Activated CD8-positive, alpha-beta memory T cell treated with anti-CD3 and anti-CD28 coated beads for 4 hours (primary cell): ENCODE measurements around the gene MACC1.

Experiments used
- DNase-seq, 2 donors: peaks; one replicate each; pipeline ENCODE4 v3.0.0-alpha.2; 2020; ENCODE audit warnings: low read depth in 2 of 2

The MACC1 gene

GRCh38 chr7:20173828-20174227 is 43.4 kb downstream of the MACC1 start:
- DNase-seq, result no peak

- no peak for DNase-seq
Measured at GRCh38 chr7:20172736-20173334, 44.3 kb downstream of the MACC1 start.

DNA sequence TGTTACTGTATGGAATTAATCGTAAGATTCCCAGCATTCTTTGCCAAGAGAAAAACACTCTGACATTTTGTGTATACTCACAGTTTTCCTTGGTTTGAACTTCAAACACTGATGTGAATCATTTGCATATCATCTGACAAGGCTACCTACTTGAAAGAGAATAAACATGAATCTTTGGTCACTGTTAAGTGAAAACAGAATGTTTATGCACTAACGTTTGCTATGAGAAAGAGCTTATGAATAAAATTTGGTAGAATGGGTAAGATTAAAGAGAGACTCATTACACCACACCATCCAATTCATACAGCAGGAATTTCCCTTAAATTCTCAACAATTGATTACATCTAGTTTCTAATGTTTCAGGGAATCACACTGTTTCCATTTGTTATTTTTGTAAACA is 46.6 kb downstream of the MACC1 start:
- DNase-seq, result no peak

DNA sequence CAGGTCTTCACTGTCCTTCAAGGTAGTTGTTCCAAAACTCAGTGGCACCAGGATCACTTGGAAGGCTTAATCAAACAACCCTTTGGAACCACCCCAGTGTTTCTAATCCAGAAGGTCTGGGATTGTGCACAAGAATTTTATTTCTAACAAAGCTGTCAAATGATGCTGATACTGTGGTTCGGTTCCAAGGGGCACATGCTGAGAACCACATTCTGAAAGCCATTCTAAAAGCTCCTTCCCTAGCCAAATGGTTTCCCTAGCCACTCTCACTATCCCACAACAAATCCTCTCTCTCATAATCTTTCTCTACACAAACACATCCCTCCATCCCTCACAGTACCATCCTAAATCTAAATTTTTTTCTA is 52.1 kb downstream of the MACC1 start:
- no peak for DNase-seq

DNA sequence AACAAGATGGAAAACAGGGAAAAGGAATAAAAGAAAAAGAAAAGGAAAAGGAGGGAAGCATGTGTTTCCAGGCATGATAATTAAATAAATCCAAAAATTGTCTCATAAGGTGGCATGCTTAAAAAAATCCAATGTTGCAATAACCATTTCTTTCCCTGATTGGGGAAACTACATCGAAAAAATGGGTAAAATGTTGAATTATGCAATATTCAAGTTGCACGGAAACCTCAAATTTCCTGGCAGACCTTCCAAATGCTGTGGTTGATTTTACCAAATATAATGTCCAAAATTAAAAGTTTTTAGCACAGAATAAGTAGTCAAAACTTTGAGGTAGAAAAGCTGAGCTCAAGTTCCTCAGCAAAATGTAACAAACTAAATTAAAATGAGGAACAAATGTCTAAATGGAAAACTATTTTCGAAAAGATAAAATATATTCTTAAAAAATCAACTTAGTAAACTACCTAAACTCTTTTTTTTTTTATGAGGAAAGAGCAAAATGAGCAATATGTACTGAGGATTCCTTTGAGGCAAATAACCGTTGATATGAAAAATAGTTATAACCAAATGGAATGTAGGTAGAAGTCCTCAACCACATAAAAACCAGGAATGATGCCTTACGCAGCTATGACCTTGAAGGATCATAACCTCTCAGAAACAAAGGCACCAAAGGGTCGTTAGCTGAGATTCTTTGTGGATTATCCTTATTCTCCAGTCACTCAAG is 52.6 kb downstream of the MACC1 start:
- no peak for DNase-seq

DNA sequence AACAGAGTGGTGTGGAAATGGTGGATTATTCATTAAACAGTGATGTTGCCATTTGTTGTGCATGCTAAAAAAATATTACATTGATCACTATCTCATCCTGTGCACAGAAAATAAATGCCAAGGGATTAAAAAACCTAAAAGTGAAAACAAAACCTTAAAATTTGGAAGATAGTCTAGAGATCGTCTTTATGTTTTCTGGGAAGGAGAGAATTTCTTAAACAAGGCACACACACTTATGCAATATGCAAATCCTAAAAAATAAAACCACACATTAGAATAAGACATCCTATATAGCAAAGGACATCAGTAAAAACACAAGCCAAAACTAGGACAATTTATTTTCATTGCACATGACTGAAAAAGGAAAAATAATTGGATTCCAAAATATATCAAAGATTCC is 54.5 kb downstream of the MACC1 start:
- no peak for DNase-seq

- DNase-seq, result no peak
Measured at GRCh38 chr7:20159226-20159747, 57.9 kb downstream of the MACC1 start.

- no peak for DNase-seq
Measured at GRCh38 chr7:20158684-20159083, 58.5 kb downstream of the MACC1 start.

GRCh38 chr7:20157456-20157855 is 59.7 kb downstream of the MACC1 start:
- DNase-seq, result no peak

DNA sequence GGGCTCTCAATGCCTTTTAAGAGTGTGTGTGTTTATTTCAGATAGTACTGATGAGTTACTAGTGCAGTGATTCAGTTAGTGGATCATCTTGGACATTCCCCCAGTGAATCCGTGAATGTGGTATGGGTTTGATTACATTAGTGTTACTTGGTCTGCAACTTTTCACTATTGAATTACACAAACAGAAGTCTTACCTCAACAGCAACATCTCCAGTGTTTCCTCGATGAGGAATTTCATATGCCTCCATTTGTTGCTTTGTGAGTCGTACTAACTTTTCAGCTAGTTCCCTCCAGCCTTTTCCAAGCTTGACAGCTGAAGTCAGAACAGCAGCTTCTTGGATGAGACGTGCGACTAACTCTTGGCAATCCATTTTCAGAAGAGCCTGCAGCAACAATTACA is 63.2 kb downstream of the MACC1 start:
- no peak for DNase-seq

GRCh38 chr7:20153567-20153966 is 63.6 kb downstream of the MACC1 start:
- no peak for DNase-seq

GRCh38 chr7:20152511-20152910 is 64.7 kb downstream of the MACC1 start:
- no peak for DNase-seq

- DNase-seq, result no peak
Measured at GRCh38 chr7:20151708-20152456, 65.3 kb downstream of the MACC1 start.

GRCh38 chr7:20146451-20146850 is 70.7 kb downstream of the MACC1 start:
- no peak for DNase-seq

GRCh38 chr7:20144801-20145200 is 72.4 kb downstream of the MACC1 start:
- DNase-seq, result no peak

DNA sequence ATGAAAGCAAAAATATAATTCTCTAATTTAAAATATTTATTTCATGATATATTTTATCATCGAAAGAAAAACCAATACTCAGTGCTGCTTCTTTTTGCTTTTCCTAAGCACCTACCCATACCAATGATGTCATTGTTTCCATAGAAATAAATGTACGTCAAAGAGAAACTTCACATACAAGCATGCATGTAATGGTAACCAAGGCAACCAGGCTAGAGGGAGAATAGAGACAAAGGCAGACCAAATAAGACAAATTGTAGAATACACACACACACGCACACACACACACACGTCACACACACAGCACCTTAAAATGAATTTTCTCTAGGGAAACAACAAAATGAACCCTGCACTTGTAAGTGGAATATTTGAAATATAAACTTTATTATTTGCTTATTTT is 75.5 kb downstream of the MACC1 start:
- DNase-seq, result no peak

GRCh38 chr7:20141002-20141345 is 76.2 kb downstream of the MACC1 start:
- DNase-seq, result no peak

- no peak for DNase-seq
Measured at GRCh38 chr7:20140291-20141001, 76.7 kb downstream of the MACC1 start.

- DNase-seq, result no peak
Measured at GRCh38 chr7:20136647-20137046, 80.5 kb downstream of the MACC1 start.

DNA sequence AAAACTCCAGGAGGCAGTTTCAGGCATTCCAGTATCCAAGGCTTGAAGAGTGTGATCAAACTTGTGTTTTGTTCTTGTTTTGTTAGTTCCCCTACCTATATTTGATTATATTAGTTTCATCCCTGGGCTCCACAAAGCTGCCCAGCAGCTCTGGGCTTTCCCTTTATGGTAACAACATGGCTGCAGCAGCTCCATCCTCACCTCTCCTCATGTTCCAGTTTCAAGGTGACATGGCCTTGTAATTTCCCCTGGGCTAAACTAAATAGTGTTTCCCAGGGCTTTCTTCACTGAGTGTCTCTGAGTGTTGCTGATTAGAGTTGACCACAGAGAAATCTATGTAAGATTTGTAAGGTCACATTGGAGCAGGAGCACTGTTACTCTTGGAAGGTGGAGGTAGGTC is 83.4 kb downstream of the MACC1 start:
- DNase-seq, result no peak

GRCh38 chr7:20132585-20132984 is 84.6 kb downstream of the MACC1 start:
- DNase-seq, result no peak

DNA sequence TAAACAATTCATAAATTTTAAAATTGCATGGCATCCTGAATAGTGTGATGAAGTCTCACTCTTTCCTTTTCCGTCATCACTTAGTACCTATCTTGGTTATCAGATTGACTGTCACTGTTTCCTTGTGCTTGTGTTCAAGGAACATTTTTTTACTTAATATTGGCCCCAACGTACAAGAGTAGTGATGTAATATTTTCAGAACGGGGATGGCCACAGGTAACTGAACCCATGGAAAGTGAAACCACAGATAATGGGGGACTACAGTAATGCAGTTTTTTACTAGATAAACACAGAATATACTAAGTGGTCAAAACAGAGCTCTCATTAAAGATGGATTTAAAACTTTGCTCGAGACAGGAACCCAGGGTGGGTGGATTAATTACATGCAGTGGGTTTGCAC is 85.4 kb downstream of the MACC1 start:
- no peak for DNase-seq
